Glutamatergic neuron (in vitro differentiated cells): ENCODE measurements around the gene DOK1. TPM values are rescaled to one million over a fixed set of nuclear protein-coding genes. Genes with fewer than 3 reads are reported as not detected.
A peak's percentile ranks its signal among the peaks of the same experiment; 100 is the strongest.

Source experiments
- DNase-seq: peaks from one replicate; pipeline ENCODE4 v3.0.0; 2022
- H3K27ac Mint-ChIP-seq: one replicate; pipeline ENCODE4 v1.8.0; 2020; ENCODE audit warnings: mild to moderate bottlenecking, mixed read lengths, inconsistent platforms; ENCODE audit not compliant: unreplicated experiment
- H3K27me3 Mint-ChIP-seq: one replicate; pipeline ENCODE4 v1.8.0; 2020; ENCODE audit warnings: mild to moderate bottlenecking, moderate library complexity, mixed read lengths, inconsistent platforms; ENCODE audit not compliant: unreplicated experiment
- H3K36me3 Mint-ChIP-seq: one replicate; pipeline ENCODE4 v1.8.0; 2020; ENCODE audit warnings: mild to moderate bottlenecking, mixed read lengths, inconsistent platforms; ENCODE audit not compliant: unreplicated experiment
- H3K4me1 Mint-ChIP-seq: one replicate; pipeline ENCODE4 v1.8.0; 2020; ENCODE audit warnings: mild to moderate bottlenecking, low read depth, mixed read lengths, inconsistent platforms; ENCODE audit not compliant: unreplicated experiment
- H3K4me3 Mint-ChIP-seq: one replicate; pipeline ENCODE4 v1.8.0; 2020; ENCODE audit warnings: mild to moderate bottlenecking, mixed read lengths, inconsistent platforms; ENCODE audit not compliant: unreplicated experiment
- H3K9me3 Mint-ChIP-seq: one replicate; pipeline ENCODE4 v1.8.0; 2020; ENCODE audit warnings: mild to moderate bottlenecking, moderate library complexity, mixed read lengths, inconsistent platforms; ENCODE audit not compliant: unreplicated experiment
- total RNA-seq: library from RNA; stranded (reverse); fragmentation: NEBNext Ultra II Directional; extraction: Animal tissue kit (Norgen Biotek cat#: 25700); gene quantifications from one replicate; pipeline ENCODE4 v1.2.1, GENCODE V29; 2021; ENCODE audit not compliant: unreplicated experiment
- TF ChIP-seq, protein P1 (sequence below): fragments of 200-600 bp; sonication (generic); IDR thresholded peaks from one replicate; pipeline ENCODE4 v1.5.0; 2021; ENCODE audit not compliant: partially characterized antibody, unreplicated experiment

Gene DOK1
- total RNA-seq, 1 donor from 2014 or later = 14.0 TPM

DNA sequence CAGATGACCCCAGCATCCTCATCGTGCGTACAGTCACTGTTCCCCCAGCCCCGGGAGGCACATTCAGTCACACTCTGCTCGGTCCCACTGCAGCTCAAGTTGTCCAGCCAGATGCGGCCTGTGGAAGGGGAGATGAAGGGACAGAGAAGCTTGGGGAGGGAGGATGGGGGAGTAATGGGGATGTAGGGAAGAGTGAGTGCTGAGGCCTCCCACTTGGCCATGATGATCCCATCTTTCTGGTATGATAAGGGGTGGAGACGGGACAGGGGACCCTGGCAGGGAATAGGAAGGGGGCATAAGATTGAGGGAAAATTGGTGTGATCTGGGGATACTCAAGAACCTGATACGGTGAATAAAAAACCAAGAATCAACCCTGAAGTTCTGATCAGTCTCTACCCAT, 4.3 kb upstream of the DOK1 start:
- peaks cover 18% of the 10 kb centered on the region for H3K9me3 Mint-ChIP-seq
- H3K4me3 Mint-ChIP-seq = peak overlapping the region; percentile 80
- H3K27ac Mint-ChIP-seq = peak overlapping the region; percentile 50

DNA sequence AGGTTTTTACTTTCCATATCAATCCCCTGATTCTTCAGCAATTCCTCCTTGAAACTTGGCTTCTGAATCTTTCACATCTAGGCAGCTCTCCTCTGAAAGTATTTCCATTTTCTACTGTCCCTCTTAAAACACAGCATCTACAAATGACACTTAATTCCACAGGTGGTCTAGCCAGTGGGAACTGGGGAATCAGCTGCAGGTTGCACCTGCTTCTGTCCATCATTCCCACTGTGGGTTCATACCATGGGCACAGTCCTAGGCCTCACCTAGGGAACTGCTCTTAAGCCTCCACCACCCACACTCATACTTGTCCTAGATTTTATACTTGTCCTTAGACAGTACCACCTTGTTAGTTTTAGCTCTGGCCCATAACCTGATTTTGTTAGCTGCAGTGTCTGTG, 3.0 kb upstream of the DOK1 start:
- TF ChIP-seq, protein P1, sequence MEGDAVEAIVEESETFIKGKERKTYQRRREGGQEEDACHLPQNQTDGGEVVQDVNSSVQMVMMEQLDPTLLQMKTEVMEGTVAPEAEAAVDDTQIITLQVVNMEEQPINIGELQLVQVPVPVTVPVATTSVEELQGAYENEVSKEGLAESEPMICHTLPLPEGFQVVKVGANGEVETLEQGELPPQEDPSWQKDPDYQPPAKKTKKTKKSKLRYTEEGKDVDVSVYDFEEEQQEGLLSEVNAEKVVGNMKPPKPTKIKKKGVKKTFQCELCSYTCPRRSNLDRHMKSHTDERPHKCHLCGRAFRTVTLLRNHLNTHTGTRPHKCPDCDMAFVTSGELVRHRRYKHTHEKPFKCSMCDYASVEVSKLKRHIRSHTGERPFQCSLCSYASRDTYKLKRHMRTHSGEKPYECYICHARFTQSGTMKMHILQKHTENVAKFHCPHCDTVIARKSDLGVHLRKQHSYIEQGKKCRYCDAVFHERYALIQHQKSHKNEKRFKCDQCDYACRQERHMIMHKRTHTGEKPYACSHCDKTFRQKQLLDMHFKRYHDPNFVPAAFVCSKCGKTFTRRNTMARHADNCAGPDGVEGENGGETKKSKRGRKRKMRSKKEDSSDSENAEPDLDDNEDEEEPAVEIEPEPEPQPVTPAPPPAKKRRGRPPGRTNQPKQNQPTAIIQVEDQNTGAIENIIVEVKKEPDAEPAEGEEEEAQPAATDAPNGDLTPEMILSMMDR = no peak
- Mint-ChIP-seq H3K4me1 (peaks cover 42% of the 10 kb centered on the region), H3K27me3 (peaks cover 37% of the 10 kb centered on the region), H3K36me3 (peaks cover 9% of the 10 kb centered on the region), H3K4me3 (peak overlapping the region; percentile 99), H3K27ac (peak overlapping the region; percentile 23), H3K9me3 (peaks cover 18% of the 10 kb centered on the region)
- no peak for DNase-seq

More for the DNA sequence above, 4.3 kb upstream of the DOK1 start:
- Mint-ChIP-seq H3K27me3 (peaks cover 36% of the 10 kb centered on the region), H3K36me3 (peaks cover 9% of the 10 kb centered on the region), H3K4me1 (peaks cover 42% of the 10 kb centered on the region)
- TF ChIP-seq, protein P1 = no peak
- no peak for DNase-seq

DNA sequence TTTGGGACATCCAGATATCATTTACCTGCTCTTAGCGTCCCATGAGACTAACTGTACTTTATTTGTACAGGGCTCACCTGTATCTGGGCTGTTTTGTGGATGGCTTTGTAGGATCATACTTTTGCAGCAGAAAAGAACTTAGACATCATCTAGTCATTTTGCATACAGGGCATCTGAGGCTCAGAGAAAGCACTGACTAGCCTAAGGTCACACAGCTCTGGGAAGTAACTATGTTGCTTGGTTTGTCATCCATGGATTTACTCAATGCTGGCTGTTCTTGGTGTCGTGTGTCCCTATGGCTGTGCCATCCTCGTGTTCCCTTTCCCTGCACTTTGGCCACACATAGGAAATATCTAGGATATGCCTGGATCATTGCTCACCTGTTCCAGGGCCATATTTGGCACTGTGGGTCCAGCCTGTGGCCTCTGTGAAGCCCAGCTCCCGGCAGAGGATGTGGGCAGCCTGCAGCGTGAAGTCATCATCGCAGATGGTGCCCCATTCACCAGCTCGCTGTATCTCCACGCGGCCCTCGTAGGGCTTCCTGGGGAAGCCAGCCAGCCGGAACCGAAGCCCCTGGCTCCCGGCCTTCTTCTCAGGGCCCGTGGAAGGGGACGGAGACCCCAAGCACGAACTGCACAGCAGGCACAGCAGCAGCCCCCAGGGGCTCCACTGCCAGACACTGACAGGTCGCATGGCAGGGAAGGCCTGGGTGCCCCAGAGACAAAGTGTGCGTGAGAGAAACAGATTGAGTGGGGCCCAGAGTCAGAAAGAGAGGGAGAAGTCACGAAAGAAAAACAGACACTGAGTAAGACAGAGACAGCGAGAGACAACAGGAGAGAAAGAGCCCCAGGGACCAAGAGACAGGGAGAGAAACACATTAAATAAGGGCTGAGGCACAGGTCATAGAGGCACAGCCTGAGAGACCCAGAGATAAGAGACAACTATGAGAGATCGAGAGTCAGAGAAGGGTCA, 2.3 kb upstream of the DOK1 start:
- Mint-ChIP-seq H3K4me3 (peak overlapping the region; percentile 99), H3K4me1 (peaks cover 40% of the 10 kb centered on the region), H3K9me3 (peaks cover 18% of the 10 kb centered on the region), H3K27ac (peak overlapping the region; percentile 88), H3K27me3 (peaks cover 40% of the 10 kb centered on the region), H3K36me3 (peaks cover 9% of the 10 kb centered on the region)
- TF ChIP-seq, protein P1 = no peak
- DNase-seq = no peak

DNA sequence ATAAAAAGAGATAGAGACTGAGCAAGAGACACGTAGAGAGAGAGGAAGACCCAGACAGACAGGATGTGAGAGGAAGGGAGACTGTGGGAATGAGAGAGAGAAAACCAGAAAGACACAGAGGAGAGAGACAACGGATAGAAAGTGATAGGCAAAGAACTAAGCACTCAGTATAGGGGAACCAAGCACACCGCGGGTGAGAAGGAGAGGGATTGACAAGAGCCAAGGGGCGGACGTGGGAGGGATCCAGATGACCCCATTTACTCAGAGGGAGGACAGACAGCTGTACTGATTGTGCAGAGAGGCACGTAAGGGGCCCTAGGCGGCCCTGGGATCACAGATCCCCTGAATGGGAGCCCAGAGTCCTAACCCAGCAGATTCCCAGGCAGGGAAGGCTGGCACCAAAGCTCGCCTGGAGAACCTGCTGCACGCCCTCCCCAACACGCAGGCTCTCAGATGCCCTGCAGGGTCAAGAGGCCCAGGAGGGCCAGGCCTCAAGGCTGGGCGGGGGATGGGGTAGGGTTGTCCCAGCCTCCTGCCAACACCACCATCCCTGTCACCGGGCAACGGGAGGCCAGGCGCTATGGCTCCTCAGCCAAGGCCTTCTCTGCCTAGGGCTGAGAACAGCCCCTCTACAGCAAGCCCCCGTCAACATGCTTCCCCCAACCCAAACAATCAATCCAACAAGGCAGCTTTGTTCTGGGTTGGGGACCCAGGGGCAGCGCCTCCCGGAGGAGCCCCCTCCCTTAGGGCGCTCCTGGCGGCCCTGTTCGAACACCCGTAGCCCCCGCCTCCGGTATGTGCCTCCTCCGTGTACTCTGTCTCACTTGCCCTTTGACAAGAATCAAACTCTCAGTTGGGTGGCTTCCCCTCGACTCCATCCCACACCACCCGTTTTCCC, 1.4 kb upstream of the DOK1 start:
- Mint-ChIP-seq H3K4me1 (peaks cover 32% of the 10 kb centered on the region), H3K9me3 (peaks cover 15% of the 10 kb centered on the region), H3K27me3 (peaks cover 39% of the 10 kb centered on the region), H3K36me3 (peaks cover 9% of the 10 kb centered on the region), H3K4me3 (peak overlapping the region; percentile 99), H3K27ac (peak overlapping the region; percentile 91)
- TF ChIP-seq, protein P1 = no peak
- peak; percentile 50 for DNase-seq
